ENCODE results near the gene TBX1.
"Not testable (repeated sequence)": the region's sequence is repeated elsewhere in the genome, so short reads cannot be mapped to it uniquely, and the experiment has no call there.

DNA sequence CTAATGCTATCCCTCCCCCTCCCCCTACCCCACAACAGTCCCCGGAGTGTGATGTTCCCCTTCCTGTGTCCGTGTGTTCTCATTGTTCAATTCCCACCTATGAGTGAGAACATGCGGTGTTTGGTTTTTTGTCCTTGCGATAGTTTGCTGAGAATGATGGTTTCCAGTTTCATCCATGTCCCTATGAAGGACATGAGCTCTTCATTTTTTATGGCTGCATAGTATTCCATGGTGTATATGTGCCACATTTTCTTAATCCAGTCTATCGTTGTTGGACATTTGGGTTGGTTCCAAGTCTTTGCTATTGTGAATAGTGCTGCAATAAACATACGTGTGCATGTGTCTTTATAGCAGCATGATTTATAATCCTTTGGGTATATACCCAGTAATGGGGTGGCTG lies 16.6 kb downstream of the TBX1 start:
- TF ChIP-seq ZNF121 (CRISPR knock-in tag; IDR thresholded peaks at IDR 0.05); MYBL2 (CRISPR knock-in tag; IDR thresholded peaks at IDR 0.05); NR2C2 (CRISPR knock-in tag; IDR thresholded peaks at IDR 0.05); GTF2I (CRISPR knock-in tag; conservative IDR thresholded peaks at IDR 0.05); FOXP1 (CRISPR knock-in tag; IDR thresholded peaks at IDR 0.05; ENCODE audit: borderline replicate concordance); NFYB (CRISPR knock-in tag; conservative IDR thresholded peaks at IDR 0.05; ENCODE audit: low read depth); FOXK1 (CRISPR knock-in tag; IDR thresholded peaks at IDR 0.05); SOX15 (CRISPR knock-in tag; IDR thresholded peaks at IDR 0.05): not testable (repeated sequence)
- TF ChIP-seq, protein P1, sequence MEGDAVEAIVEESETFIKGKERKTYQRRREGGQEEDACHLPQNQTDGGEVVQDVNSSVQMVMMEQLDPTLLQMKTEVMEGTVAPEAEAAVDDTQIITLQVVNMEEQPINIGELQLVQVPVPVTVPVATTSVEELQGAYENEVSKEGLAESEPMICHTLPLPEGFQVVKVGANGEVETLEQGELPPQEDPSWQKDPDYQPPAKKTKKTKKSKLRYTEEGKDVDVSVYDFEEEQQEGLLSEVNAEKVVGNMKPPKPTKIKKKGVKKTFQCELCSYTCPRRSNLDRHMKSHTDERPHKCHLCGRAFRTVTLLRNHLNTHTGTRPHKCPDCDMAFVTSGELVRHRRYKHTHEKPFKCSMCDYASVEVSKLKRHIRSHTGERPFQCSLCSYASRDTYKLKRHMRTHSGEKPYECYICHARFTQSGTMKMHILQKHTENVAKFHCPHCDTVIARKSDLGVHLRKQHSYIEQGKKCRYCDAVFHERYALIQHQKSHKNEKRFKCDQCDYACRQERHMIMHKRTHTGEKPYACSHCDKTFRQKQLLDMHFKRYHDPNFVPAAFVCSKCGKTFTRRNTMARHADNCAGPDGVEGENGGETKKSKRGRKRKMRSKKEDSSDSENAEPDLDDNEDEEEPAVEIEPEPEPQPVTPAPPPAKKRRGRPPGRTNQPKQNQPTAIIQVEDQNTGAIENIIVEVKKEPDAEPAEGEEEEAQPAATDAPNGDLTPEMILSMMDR (IDR thresholded peaks at IDR 0.05) = not testable (repeated sequence)
- TF ChIP-seq, protein P2, sequence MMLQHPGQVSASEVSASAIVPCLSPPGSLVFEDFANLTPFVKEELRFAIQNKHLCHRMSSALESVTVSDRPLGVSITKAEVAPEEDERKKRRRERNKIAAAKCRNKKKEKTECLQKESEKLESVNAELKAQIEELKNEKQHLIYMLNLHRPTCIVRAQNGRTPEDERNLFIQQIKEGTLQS (CRISPR knock-in tag; conservative IDR thresholded peaks at IDR 0.05) = not testable (repeated sequence)

Measured in WTC11 (cell line).